ENCODE results near the gene GFM1. TPM values are rescaled to one million over a fixed set of nuclear protein-coding genes. Genes with fewer than 3 reads are reported as not detected.

The GFM1 gene
- total RNA-seq, 3 donors from 2014 or later: 44.6 to 63.5 (median 46.4) TPM

GRCh38 chr3:158722108-158722507 is 77.8 kb downstream of the GFM1 start:
- Histone ChIP-seq H3K9me3 (no peaks in the 10 kb centered on the region), H3K36me3 (no peaks in the 10 kb centered on the region), H3K27ac (no peak overlapping the region), H3K4me3 (no peak overlapping the region), H3K4me1 (peaks cover 0 to 11% of the 10 kb centered on the region in 2 donors), H3K27me3 (no peaks in the 10 kb centered on the region)
- no peak for DNase-seq (ENCODE audit: low spot score in 2 of 2)
- no peak for TF ChIP-seq POLR2AphosphoS5 (IDR thresholded peaks at IDR 0.05)
- no peak for TF ChIP-seq CTCF (IDR thresholded peaks at IDR 0.05)
- no peak for TF ChIP-seq POLR2A (IDR thresholded peaks at IDR 0.05)
- intact Hi-C loops (cut with DNase I; ENCODE audit: low total_unique reads): no loop called here

GRCh38 chr3:158723991-158724390 is 79.7 kb downstream of the GFM1 start:
- DNase-seq (ENCODE audit: low spot score in 2 of 2): no peak
- Histone ChIP-seq H3K4me1 (peaks cover 0 to 8% of the 10 kb centered on the region in 2 donors), H3K9me3 (no peaks in the 10 kb centered on the region), H3K4me3 (no peak overlapping the region), H3K36me3 (no peaks in the 10 kb centered on the region), H3K27ac (peak overlapping the region; percentile 38 to 85), H3K27me3 (no peaks in the 10 kb centered on the region)
- intact Hi-C loops (cut with DNase I; ENCODE audit: low total_unique reads): no loop called here
- no peak for TF ChIP-seq POLR2A (IDR thresholded peaks at IDR 0.05)
- TF ChIP-seq POLR2AphosphoS5 (IDR thresholded peaks at IDR 0.05): no peak
- TF ChIP-seq CTCF (IDR thresholded peaks at IDR 0.05): no peak

GRCh38 chr3:158725348-158726011 is 81.2 kb downstream of the GFM1 start:
- Histone ChIP-seq H3K4me3 (peak overlapping the region in 1 of 3 donors; percentile 11), H3K4me1 (peaks cover 0 to 11% of the 10 kb centered on the region in 2 donors), H3K36me3 (no peaks in the 10 kb centered on the region), H3K9me3 (no peaks in the 10 kb centered on the region), H3K27ac (peak overlapping the region; percentile 38 to 85), H3K27me3 (no peaks in the 10 kb centered on the region)
- peak in 1 of 2 donors; percentile 41 for DNase-seq (ENCODE audit: low spot score in 2 of 2)
- intact Hi-C loops (cut with DNase I; ENCODE audit: low total_unique reads): no loop called here
- TF ChIP-seq POLR2AphosphoS5 (IDR thresholded peaks at IDR 0.05) (peak in 1 of 3 donors; percentile 48), CTCF (IDR thresholded peaks at IDR 0.05) (no peak)

DNA sequence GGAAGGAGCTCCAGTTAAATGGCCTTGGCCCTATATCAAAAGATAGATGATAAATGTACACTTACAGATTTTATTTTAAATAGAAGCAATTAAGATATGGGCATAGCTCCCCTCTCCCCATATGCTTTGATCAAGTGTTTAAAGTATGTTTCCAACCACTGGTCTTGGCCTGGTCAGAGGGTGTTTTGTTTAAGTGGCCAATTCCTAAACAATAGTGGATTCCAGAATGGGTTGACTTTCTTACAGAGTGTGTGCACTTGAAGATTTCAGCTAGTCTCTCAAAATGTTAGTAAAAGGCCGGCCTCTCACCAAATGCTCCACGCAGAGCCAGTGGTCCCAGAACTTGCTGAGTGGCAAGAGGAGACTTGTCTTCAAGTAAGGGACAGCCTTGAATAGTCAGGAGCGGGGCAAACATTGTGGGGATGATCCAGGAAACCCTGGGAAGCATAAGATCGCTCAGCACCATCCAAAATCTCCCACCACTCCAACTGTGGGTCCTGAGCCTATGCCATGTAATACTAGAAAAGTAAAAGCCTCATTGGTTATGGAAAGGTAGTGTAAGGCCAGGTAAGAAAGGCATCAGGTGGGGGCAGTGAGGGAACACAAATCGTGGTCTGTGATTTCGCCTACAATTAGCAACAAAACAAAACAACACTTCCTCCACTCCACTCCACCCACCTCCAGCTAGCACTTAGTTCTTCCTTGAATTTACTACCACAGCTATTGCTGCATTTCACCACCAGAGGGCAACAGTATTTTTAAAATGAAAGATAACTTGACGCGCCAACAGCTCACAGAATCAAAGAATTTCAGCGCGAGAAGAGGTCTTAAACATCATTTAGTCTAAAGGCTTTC is 83.1 kb downstream of the GFM1 start:
- peak in 1 of 2 donors; percentile 51 for DNase-seq (ENCODE audit: low spot score in 2 of 2)
- H3K27ac ChIP-seq: peak overlapping the region; percentile 38 to 82
- intact Hi-C loops (cut with DNase I; ENCODE audit: low total_unique reads): no loop called here
- peaks cover 3 to 11% of the 10 kb centered on the region in 2 donors for H3K4me1 ChIP-seq
- H3K36me3 ChIP-seq: no peaks in the 10 kb centered on the region
- H3K27me3 ChIP-seq: no peaks in the 10 kb centered on the region
- H3K9me3 ChIP-seq: no peaks in the 10 kb centered on the region
- TF ChIP-seq CTCF (IDR thresholded peaks at IDR 0.05): peak; percentile 80 to 97 (median 95)
- no peak for TF ChIP-seq POLR2AphosphoS5 (IDR thresholded peaks at IDR 0.05)
- peak overlapping the region in 2 of 3 donors; percentile 5 to 21 for H3K4me3 ChIP-seq

DNA sequence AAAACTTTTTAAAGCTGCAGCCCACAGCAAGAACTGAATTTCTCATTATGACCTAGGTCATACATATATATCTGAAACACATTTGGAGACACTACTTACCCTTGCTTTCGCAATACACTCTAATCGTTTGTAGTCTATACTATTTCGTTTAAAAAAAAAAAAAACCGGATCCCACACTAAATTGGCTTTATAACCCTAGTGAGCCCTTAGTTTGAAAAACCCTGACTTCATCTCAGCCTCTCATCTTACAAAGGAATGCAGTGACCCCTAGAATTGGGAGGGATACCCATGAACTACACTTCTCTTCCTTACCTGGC is 83.7 kb downstream of the GFM1 start:
- Histone ChIP-seq H3K4me3 (peak overlapping the region in 2 of 3 donors; percentile 5 to 21), H3K36me3 (no peaks in the 10 kb centered on the region), H3K4me1 (peaks cover 3 to 11% of the 10 kb centered on the region in 2 donors), H3K27me3 (no peaks in the 10 kb centered on the region), H3K27ac (peak overlapping the region; percentile 38 to 82), H3K9me3 (no peaks in the 10 kb centered on the region)
- TF ChIP-seq CTCF (IDR thresholded peaks at IDR 0.05) (no peak), POLR2AphosphoS5 (IDR thresholded peaks at IDR 0.05) (no peak), POLR2A (IDR thresholded peaks at IDR 0.05) (no peak)
- no peak for DNase-seq (ENCODE audit: low spot score in 2 of 2)
- intact Hi-C loops (cut with DNase I; ENCODE audit: low total_unique reads): no loop called here
